KMS-11 (cell line): ENCODE data around the gene TPM2.

Experiments used
- H2AFZ ChIP-seq: fragments of 200-600 bp; sonication (generic); 2 replicates; pipeline ENCODE4 v1.6.1; 2016; ENCODE audit warnings: antibody characterized with exemption, mixed run types, low read depth
- H3K27ac ChIP-seq: fragments of 200-600 bp; sonication (generic); 2 replicates; pipeline ENCODE4 v1.6.1; 2016; ENCODE audit warnings: mild to moderate bottlenecking, mixed run types
- H3K27me3 ChIP-seq: fragments of 200-600 bp; sonication (generic); 2 replicates; pipeline ENCODE4 v1.6.1; 2017; ENCODE audit warnings: mild to moderate bottlenecking, low read depth, mixed run types, moderate library complexity; ENCODE audit not compliant: insufficient read depth
- H3K36me3 ChIP-seq: fragments of 200-600 bp; sonication (generic); 2 replicates; pipeline ENCODE4 v1.6.1; 2017; ENCODE audit warnings: mild to moderate bottlenecking, mixed run types; ENCODE audit not compliant: insufficient read depth
- H3K4me1 ChIP-seq: fragments of 200-600 bp; sonication (generic); 2 replicates; pipeline ENCODE4 v1.6.1; 2016; ENCODE audit warnings: mild to moderate bottlenecking, low read depth, mixed run types; ENCODE audit not compliant: poor library complexity, severe bottlenecking
- H3K4me2 ChIP-seq: fragments of 200-600 bp; sonication (generic); 2 replicates; pipeline ENCODE4 v1.7.0; 2016; ENCODE audit warnings: mild to moderate bottlenecking, mixed run types
- H3K4me3 ChIP-seq: fragments of 200-600 bp; sonication (generic); IDR thresholded peaks from 2 replicates; pipeline ENCODE4 v1.6.1; 2017; ENCODE audit warnings: low read depth, low read length, mixed read lengths; ENCODE audit not compliant: insufficient read depth
- H3K79me2 ChIP-seq: fragments of 200-600 bp; sonication (generic); 2 replicates; pipeline ENCODE4 v1.6.1; 2016; ENCODE audit warnings: low read depth, mixed run types; ENCODE audit not compliant: insufficient read depth
- H3K9ac ChIP-seq: fragments of 200-600 bp; sonication (generic); 2 replicates; pipeline ENCODE4 v1.6.1; 2016; ENCODE audit warnings: mild to moderate bottlenecking, mixed run types
- H4K20me1 ChIP-seq: fragments of 200-600 bp; sonication (generic); 2 replicates; pipeline ENCODE4 v1.6.1; 2016; ENCODE audit warnings: mild to moderate bottlenecking, mixed run types; ENCODE audit not compliant: insufficient read depth
- TF ChIP-seq, protein P1 (sequence below): fragments of 200-600 bp; sonication (generic); conservative IDR thresholded peaks from 2 replicates; pipeline ENCODE4 v1.6.1; 2017; ENCODE audit warnings: low read depth, mild to moderate bottlenecking, antibody characterized with exemption, low read length, moderate library complexity, mixed read lengths

Gene TPM2

DNA sequence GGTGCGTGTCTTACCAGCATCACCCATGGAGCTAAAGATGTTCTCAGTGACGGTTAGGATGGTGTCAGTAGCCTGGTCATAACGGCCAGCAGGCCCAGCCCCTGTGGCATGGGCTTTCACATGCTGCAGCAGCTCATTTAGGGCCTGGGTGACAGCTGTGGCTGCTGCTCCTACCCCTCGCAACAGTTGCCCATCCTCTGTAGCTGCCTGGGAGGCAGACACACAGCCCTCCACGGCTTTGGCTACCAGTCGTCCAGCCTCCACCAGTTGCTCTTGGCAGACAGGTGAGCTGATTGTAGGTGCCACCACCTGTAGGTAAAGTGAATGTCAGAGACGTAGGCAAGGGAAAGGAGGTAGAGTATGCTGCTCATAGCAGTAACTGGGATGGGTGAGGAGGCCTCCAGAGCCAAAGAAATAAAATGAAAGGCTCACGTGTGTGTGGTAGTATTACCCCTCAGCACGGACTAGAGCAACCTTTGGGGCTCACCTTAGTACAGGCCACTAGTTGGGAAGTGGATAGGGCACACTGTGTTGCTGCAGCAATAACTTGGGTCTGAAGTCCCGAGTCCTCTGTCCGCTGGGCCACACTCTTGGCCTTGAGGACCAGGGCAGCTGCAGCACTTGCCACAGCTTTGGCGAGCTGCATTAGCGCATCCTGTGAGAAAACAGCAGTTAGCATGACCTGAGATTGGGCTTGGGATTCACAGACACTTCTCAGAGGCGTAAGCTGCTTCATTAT lies 27.6 kb upstream of the TPM2 start:
- Histone ChIP-seq H3K27ac (no peak overlapping the region), H3K27me3 (no peaks in the 10 kb centered on the region), H3K4me1 (peaks cover 4% of the 10 kb centered on the region), H3K4me3 (no peak overlapping the region), H2AFZ (no peak overlapping the region), H3K79me2 (no peaks in the 10 kb centered on the region), H3K36me3 (peaks cover 3% of the 10 kb centered on the region; the same call in 1 of the 2 replicates), H3K9ac (no peak overlapping the region), H4K20me1 (no peaks in the 10 kb centered on the region), H3K4me2 (no peak overlapping the region)
- TF ChIP-seq, protein P1, sequence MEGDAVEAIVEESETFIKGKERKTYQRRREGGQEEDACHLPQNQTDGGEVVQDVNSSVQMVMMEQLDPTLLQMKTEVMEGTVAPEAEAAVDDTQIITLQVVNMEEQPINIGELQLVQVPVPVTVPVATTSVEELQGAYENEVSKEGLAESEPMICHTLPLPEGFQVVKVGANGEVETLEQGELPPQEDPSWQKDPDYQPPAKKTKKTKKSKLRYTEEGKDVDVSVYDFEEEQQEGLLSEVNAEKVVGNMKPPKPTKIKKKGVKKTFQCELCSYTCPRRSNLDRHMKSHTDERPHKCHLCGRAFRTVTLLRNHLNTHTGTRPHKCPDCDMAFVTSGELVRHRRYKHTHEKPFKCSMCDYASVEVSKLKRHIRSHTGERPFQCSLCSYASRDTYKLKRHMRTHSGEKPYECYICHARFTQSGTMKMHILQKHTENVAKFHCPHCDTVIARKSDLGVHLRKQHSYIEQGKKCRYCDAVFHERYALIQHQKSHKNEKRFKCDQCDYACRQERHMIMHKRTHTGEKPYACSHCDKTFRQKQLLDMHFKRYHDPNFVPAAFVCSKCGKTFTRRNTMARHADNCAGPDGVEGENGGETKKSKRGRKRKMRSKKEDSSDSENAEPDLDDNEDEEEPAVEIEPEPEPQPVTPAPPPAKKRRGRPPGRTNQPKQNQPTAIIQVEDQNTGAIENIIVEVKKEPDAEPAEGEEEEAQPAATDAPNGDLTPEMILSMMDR = no peak

- TF ChIP-seq, protein P1 = no peak
- no peaks in the 10 kb centered on the region for H4K20me1 ChIP-seq
- no peak overlapping the region for H3K4me3 ChIP-seq
- no peaks in the 10 kb centered on the region for H3K79me2 ChIP-seq
- no peak overlapping the region for H2AFZ ChIP-seq
- peaks cover 3% of the 10 kb centered on the region; the same call in 1 of the 2 replicates for H3K36me3 ChIP-seq
- no peaks in the 10 kb centered on the region for H3K27me3 ChIP-seq
- H3K4me1 ChIP-seq = peaks cover 11% of the 10 kb centered on the region
- no peak overlapping the region for H3K4me2 ChIP-seq
- H3K27ac ChIP-seq = no peak overlapping the region
- H3K9ac ChIP-seq = no peak overlapping the region
Measured at GRCh38 chr9:35716230-35716629, 26.5 kb upstream of the TPM2 start.

DNA sequence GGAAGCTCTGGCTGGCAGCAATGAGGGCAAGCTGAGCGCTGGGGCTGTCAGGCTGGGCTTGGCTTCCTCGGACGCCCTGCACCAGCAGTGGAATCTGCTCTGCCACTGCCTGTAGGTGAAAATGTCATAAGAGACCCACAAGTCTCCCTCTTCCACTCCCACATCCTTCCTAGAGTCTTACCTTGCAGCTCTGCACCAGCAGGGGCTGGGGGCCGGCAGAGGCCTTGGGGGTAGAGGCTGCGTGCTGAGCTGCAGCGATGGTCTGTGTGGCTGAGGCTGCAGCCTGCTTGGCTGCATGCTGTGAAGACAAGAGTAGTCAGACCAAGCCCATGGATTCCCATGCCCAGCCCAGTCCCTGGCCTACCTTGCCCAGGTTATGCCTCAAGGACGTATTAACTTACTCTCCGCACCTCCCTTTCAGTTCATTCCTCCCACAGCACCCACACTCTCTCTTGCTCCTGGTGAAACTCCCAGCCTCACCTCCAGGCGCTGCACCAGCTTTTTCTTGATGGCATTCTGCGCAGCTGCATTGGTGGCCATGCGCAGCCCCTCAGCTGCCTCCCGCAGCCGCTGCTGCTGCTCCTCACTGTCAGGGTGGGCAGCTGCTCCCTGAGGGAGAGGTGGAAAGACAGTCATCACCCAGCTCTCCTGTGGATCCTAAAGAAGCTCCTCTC lies 25.0 kb upstream of the TPM2 start:
- no peak overlapping the region for H3K4me3 ChIP-seq
- H3K36me3 ChIP-seq = peaks cover 3% of the 10 kb centered on the region; the same call in 1 of the 2 replicates
- no peaks in the 10 kb centered on the region for H4K20me1 ChIP-seq
- TF ChIP-seq, protein P1 = no peak
- no peak overlapping the region for H3K27ac ChIP-seq
- H3K4me2 ChIP-seq = no peak overlapping the region
- no peaks in the 10 kb centered on the region for H3K27me3 ChIP-seq
- H2AFZ ChIP-seq = no peak overlapping the region
- H3K79me2 ChIP-seq = no peaks in the 10 kb centered on the region
- H3K4me1 ChIP-seq = peaks cover 11% of the 10 kb centered on the region
- H3K9ac ChIP-seq = no peak overlapping the region

GRCh38 chr9:35714123-35714522 lies 24.4 kb upstream of the TPM2 start:
- TF ChIP-seq, protein P1 = no peak
- no peaks in the 10 kb centered on the region for H4K20me1 ChIP-seq

More at GRCh38 chr9:35714123-35714522, 24.4 kb upstream of the TPM2 start:
- Histone ChIP-seq H3K27ac (no peak overlapping the region), H3K4me3 (no peak overlapping the region), H3K36me3 (peaks cover 3% of the 10 kb centered on the region; the same call in 1 of the 2 replicates), H2AFZ (no peak overlapping the region), H3K27me3 (no peaks in the 10 kb centered on the region), H3K4me2 (no peak overlapping the region), H3K79me2 (no peaks in the 10 kb centered on the region), H3K9ac (no peak overlapping the region), H3K4me1 (peaks cover 11% of the 10 kb centered on the region)
